GM10266 (cell line): ENCODE results near the gene NPHS1.

Experiments used
- DNase-seq: peaks from one replicate; pipeline ENCODE4 v3.0.0; 2012; ENCODE audit errors: extremely low spot score
- TF ChIP-seq, protein P1 (sequence below): IDR thresholded peaks from 2 replicates; pipeline ENCODE4 v1.5.1; 2012; ENCODE audit warnings: mild to moderate bottlenecking, low read depth; ENCODE audit not compliant: control insufficient read depth, insufficient read depth; ENCODE audit errors: missing control alignments

NPHS1 gene

DNA sequence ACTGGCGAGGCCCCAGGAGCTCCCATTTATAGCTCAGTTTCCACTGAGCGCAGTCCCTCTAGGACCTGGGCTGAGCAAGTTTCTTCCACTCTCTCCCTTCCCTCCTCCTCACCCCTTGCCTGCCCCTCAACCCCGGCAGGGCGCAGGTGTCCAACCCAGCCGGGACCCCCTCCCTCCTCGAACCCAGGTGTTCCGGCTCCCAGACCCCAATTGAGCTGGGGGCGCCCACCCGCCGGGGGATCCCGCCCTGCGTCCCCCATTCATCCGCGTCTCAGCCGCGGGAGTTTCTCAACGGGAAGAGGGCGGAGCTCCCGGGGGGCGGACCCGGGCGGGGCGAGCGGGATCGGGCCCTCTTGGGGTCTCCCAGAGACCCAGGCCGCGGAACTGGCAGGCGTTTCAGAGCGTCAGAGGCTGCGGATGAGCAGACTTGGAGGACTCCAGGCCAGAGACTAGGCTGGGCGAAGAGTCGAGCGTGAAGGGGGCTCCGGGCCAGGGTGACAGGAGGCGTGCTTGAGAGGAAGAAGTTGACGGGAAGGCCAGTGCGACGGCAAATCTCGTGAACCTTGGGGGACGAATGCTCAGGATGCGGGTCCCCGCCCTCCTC, 4.3 kb upstream of the NPHS1 start, which contains the start of gene KIRREL2:
KIRREL2 (plus strand) TSS at position 366 of the 604 bp plus-strand sequence; CDS start at position 575, 209 bp downstream.
- TF ChIP-seq, protein P1, sequence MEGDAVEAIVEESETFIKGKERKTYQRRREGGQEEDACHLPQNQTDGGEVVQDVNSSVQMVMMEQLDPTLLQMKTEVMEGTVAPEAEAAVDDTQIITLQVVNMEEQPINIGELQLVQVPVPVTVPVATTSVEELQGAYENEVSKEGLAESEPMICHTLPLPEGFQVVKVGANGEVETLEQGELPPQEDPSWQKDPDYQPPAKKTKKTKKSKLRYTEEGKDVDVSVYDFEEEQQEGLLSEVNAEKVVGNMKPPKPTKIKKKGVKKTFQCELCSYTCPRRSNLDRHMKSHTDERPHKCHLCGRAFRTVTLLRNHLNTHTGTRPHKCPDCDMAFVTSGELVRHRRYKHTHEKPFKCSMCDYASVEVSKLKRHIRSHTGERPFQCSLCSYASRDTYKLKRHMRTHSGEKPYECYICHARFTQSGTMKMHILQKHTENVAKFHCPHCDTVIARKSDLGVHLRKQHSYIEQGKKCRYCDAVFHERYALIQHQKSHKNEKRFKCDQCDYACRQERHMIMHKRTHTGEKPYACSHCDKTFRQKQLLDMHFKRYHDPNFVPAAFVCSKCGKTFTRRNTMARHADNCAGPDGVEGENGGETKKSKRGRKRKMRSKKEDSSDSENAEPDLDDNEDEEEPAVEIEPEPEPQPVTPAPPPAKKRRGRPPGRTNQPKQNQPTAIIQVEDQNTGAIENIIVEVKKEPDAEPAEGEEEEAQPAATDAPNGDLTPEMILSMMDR, result no peak
- peak; percentile 68 for DNase-seq

- no peak for DNase-seq
- TF ChIP-seq, protein P1, result no peak
These were observed 893 bp upstream of the NPHS1 start for GRCh38 chr19:35853038-35853756.

GRCh38 chr19:35851213-35852028, 883 bp downstream of the NPHS1 start:
- TF ChIP-seq, protein P1, result no peak
- no peak for DNase-seq

- TF ChIP-seq, protein P1, result no peak
These were observed 3.3 kb downstream of the NPHS1 start for GRCh38 chr19:35848919-35849505.

DNA sequence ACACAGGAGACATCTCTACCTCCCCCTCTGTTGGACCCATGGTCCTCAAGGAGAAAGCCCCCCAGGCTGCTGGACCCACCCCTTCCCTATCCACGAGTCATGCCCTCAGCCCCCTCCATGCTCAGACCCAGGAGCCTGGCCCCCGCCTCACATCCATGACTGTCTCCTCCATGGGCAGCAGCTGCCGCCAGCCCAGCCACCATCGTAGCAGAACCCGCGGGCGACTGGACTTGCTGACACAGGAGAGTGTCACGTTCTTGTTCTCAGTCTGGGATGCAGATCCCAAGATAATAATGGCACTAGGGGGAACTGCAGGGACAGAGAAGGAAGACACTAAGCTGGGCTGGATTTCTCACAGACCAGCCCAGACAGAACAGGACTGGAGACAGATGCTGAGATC, 3.8 kb downstream of the NPHS1 start:
- DNase-seq, result no peak
- TF ChIP-seq, protein P1, result no peak

More at GRCh38 chr19:35848919-35849505, 3.3 kb downstream of the NPHS1 start:
- DNase-seq, result no peak

DNA sequence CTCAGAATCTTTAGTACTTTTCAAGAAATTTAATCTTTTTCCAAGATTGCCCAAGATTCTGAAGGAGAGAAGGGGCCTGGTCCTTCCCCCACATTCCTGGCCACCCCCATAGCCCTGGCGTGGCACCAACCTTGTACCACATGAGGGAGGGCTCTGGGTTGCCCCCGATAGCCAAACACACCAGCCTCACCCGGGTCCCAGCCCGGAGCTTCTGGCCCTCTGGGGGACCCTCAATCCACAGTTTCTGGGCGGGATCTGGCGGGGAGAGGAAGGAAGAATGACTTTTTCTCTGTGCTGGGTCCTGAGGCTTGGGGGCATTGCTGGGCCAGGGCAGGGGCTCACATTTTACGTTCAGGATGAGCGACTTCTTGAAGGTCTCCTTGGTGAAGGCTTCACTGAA, 4.4 kb downstream of the NPHS1 start:
- DNase-seq, result no peak
- TF ChIP-seq, protein P1, result no peak
